ENCODE data around the gene FAM200B.
A peak's percentile ranks its signal among the peaks of the same experiment; 100 is the strongest.
"Not testable (repeated sequence)": the region's sequence is repeated elsewhere in the genome, so short reads cannot be mapped to it uniquely, and the experiment has no call there.

The FAM200B gene

GRCh38 chr4:15718465-15718864 is 36.8 kb downstream of the FAM200B start:
- no peak for TF ChIP-seq CTCF (IDR thresholded peaks at IDR 0.05; ENCODE audit: low read depth, low read length)
- H3K4me3 ChIP-seq (ENCODE audit: low read depth, low read length), result no peak overlapping the region

DNA sequence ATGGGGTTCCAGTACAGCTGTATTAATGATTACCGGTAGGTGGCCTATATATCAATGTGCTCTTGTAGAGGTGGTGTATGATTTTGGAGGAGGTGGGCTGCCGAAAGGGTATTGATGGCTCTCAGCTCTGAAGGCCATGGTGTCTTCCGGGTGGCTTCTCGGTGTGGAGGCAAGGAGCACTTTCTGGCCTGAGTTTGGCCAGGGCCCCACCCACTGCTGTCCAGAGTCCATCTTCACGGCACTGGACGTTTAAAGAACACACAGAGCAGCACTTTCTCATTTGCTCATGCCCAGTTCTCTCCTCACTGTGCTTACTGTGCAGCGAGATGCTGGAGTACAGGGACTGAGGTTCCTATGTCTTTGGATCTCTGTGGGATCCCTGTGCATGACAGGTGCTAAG is 37.3 kb downstream of the FAM200B start:
- TF ChIP-seq CTCF (IDR thresholded peaks at IDR 0.05; ENCODE audit: low read depth, low read length), result no peak
- H3K4me3 ChIP-seq (ENCODE audit: low read depth, low read length), result no peak overlapping the region

GRCh38 chr4:15719506-15719905 is 37.9 kb downstream of the FAM200B start:
- no peak for TF ChIP-seq CTCF (IDR thresholded peaks at IDR 0.05; ENCODE audit: low read depth, low read length)
- H3K4me3 ChIP-seq (ENCODE audit: low read depth, low read length), result no peak overlapping the region

DNA sequence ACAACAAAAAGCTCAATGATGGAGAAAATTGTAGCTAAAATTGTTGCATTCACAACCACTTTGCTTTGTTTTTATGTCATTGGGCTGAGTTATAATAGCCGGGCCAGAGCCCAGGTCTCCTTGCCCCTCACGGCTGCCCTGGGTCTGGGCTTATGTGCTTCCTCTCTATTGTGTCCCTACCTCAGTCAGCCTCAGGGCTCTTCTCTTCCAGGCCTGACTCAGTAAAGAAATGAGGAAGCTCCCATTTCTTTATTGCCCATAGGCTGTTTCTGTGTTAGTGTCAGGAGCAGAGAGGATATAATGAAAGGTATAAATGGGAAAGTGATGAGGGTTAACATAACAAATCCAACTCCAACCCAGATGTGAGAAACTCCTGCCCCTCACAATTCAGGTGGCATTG is 39.2 kb downstream of the FAM200B start:
- no peak for TF ChIP-seq CTCF (IDR thresholded peaks at IDR 0.05; ENCODE audit: low read depth, low read length)
- H3K4me3 ChIP-seq (ENCODE audit: low read depth, low read length), result no peak overlapping the region

DNA sequence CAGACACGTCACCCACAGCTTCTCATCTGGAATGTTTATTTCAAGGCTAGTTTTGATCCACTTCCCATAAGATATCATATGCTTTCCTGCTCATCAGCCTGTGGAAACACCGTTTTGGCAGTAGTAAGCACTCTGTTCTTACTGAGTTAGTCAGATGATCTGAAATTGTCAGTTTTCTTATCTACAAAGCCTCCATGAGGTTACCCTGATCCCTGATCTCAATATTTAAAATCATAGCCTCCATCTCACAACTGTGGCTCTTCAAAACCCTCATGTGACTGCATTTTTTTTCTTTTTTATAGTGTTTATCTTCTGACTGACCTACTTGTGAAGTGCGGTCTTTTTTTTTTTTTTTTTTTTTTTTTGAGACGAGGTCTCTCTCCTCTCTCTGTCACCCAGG is 44.0 kb downstream of the FAM200B start:
- no peak for TF ChIP-seq CTCF (IDR thresholded peaks at IDR 0.05; ENCODE audit: low read depth, low read length)
- H3K4me3 ChIP-seq (ENCODE audit: low read depth, low read length), result no peak overlapping the region

DNA sequence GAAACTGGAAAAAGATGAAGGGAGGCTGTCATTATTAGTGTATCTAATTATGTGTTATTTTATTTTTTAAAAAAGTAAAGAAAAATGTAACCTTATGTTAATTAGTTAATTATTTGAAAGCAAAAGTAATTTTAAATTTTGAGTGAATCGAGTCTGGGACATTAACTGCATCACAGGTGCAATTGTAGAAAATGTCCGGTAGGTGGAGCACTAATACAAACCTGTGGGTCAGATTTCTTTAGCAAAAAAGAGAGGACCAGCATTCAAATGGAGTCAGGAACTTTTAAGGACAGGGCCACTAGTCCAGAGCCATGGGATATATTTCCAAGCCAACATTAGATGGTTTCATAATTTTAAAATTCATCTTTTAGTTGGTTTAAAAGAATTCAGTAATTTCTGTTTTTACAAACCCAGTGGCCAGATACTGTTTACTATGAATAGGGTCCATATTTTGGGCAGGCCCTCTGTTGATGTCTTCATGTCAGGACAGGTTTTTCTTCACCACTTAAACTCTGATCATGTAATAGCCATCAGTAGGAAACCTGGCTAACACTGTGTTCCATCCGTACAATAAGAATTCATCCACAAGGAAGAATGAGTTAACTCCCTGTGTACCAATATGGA is 48.4 kb downstream of the FAM200B start:
- TF ChIP-seq CTCF (IDR thresholded peaks at IDR 0.05; ENCODE audit: low read depth, low read length), result peak; percentile 54

GRCh38 chr4:15733061-15733460 is 51.4 kb downstream of the FAM200B start:
- not testable (repeated sequence) for H3K4me3 ChIP-seq (ENCODE audit: low read depth, low read length)

More for the DNA sequence above, 48.4 kb downstream of the FAM200B start:
- H3K4me3 ChIP-seq (ENCODE audit: low read depth, low read length), result no peak overlapping the region

- TF ChIP-seq CTCF (IDR thresholded peaks at IDR 0.05; ENCODE audit: low read depth, low read length), result no peak
These were observed 53.9 kb downstream of the FAM200B start for GRCh38 chr4:15735536-15735935.

More at GRCh38 chr4:15735536-15735935, 53.9 kb downstream of the FAM200B start:
- no peak overlapping the region for H3K4me3 ChIP-seq (ENCODE audit: low read depth, low read length)
